Thyroid gland (tissue), 4 donors: ENCODE measurements around the gene ANGPTL4.
"Not testable (repeated sequence)": the region's sequence is repeated elsewhere in the genome, so short reads cannot be mapped to it uniquely, and the experiment has no call there.

ENCODE experiments used
- CTCF ChIP-seq, 6 experiments: fragments of 200-600 bp in 3 of 6; fragments of 450-650 bp in 3 of 6; sonication (generic) in 3 of 6; IDR thresholded peaks; one replicate each; pipeline ENCODE4 v1.5.1; 2016 to 2019; ENCODE audit warnings: antibody characterized with exemption in 6 of 6, mild to moderate bottlenecking in 2 of 6, inconsistent platforms in 1 of 6, moderate library complexity in 1 of 6
- POLR2A ChIP-seq, 2 donors: fragments of 450-650 bp; IDR thresholded peaks; one replicate each; pipeline ENCODE4 v1.6.1; 2017; ENCODE audit warnings: antibody characterized with exemption in 2 of 2, mild to moderate bottlenecking in 2 of 2, moderate library complexity in 1 of 2

GRCh38 chr19:8385103-8385502 is 21.1 kb downstream of the ANGPTL4 start:
- TF ChIP-seq CTCF, POLR2A (IDR thresholded peaks at IDR 0.05): not testable (repeated sequence)
